Colonic mucosa (tissue), 4 donors: ENCODE measurements around the gene NLRC3. TPM values are rescaled to one million over a fixed set of nuclear protein-coding genes. Genes with fewer than 3 reads are reported as not detected.

Source experiments
- DNase-seq: peaks from one replicate; pipeline ENCODE4 v3.0.0-alpha.2; 2020
- H3K27ac ChIP-seq: fragments of 200-600 bp; one replicate; pipeline ENCODE4 v1.8.0; 2021
- H3K27me3 ChIP-seq: fragments of 200-600 bp; one replicate; pipeline ENCODE4 v1.8.0; 2021
- H3K36me3 ChIP-seq: fragments of 200-600 bp; one replicate; pipeline ENCODE4 v1.8.0; 2021
- H3K4me1 ChIP-seq: fragments of 200-600 bp; one replicate; pipeline ENCODE4 v1.8.0; 2021; ENCODE audit warnings: mild to moderate bottlenecking
- H3K4me3 ChIP-seq: fragments of 200-600 bp; one replicate; pipeline ENCODE4 v1.8.0; 2021
- H3K9ac ChIP-seq, 2 donors: one replicate each; pipeline ENCODE4 v1.7.0; 2013; ENCODE audit warnings: control low read depth in 2 of 2, low read depth in 2 of 2, low read length in 2 of 2
- H3K9me3 ChIP-seq: fragments of 200-600 bp; one replicate; pipeline ENCODE4 v1.8.0; 2021
- intact Hi-C: fragments of 100-400 bp; cut with DNase I; formaldehyde crosslinking; loops from one replicate; pipeline ENCODE4 v1.14.1; 2022
- total RNA-seq, 2 donors: library from RNA; stranded (reverse); fragmentation: NEBNext Ultra II Directional in 1 of 2; extraction: Animal tissue kit (Norgen Biotek cat#: 25700) in 1 of 2; gene quantifications; one replicate each; pipeline ENCODE4 v1.2.1, GENCODE V29; 2021
- TF ChIP-seq, protein P1 (sequence below): fragments of 200-600 bp; IDR thresholded peaks from one replicate; pipeline ENCODE4 v1.8.0; 2022; ENCODE audit warnings: antibody characterized with exemption, mild to moderate bottlenecking
- donor health status: healthy.
- donor health status: DM: no; HTN: no; CAD: no.
- donor health status: DM: no; HTN: no; CAD: no.

Gene NLRC3
- total RNA-seq, 2 donors from 2014 or later = 0.93 to 2.0 TPM

GRCh38 chr16:3578610-3579551, 1.7 kb upstream of the NLRC3 start:
- TF ChIP-seq, protein P1, sequence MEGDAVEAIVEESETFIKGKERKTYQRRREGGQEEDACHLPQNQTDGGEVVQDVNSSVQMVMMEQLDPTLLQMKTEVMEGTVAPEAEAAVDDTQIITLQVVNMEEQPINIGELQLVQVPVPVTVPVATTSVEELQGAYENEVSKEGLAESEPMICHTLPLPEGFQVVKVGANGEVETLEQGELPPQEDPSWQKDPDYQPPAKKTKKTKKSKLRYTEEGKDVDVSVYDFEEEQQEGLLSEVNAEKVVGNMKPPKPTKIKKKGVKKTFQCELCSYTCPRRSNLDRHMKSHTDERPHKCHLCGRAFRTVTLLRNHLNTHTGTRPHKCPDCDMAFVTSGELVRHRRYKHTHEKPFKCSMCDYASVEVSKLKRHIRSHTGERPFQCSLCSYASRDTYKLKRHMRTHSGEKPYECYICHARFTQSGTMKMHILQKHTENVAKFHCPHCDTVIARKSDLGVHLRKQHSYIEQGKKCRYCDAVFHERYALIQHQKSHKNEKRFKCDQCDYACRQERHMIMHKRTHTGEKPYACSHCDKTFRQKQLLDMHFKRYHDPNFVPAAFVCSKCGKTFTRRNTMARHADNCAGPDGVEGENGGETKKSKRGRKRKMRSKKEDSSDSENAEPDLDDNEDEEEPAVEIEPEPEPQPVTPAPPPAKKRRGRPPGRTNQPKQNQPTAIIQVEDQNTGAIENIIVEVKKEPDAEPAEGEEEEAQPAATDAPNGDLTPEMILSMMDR = no peak
- H3K9ac ChIP-seq = no peak overlapping the region
- no peak for DNase-seq
- intact Hi-C loops = no loop called here
- no peaks in the 10 kb centered on the region for H3K27me3 ChIP-seq
- H3K4me1 ChIP-seq = no peaks in the 10 kb centered on the region
- H3K4me3 ChIP-seq = no peak overlapping the region
- no peaks in the 10 kb centered on the region for H3K9me3 ChIP-seq
- H3K27ac ChIP-seq = no peak overlapping the region
- no peaks in the 10 kb centered on the region for H3K36me3 ChIP-seq

GRCh38 chr16:3578121-3578520, 918 bp upstream of the NLRC3 start:
- TF ChIP-seq, protein P1 = no peak
- Histone ChIP-seq H3K4me1 (no peaks in the 10 kb centered on the region), H3K36me3 (no peaks in the 10 kb centered on the region), H3K27me3 (no peaks in the 10 kb centered on the region), H3K9me3 (no peaks in the 10 kb centered on the region), H3K27ac (no peak overlapping the region), H3K4me3 (no peak overlapping the region), H3K9ac (no peak overlapping the region)
- no peak for DNase-seq
- intact Hi-C loops = no loop called here

- intact Hi-C loops = no loop called here
- Histone ChIP-seq H3K4me3 (peak overlapping the region; percentile 23), H3K27me3 (no peaks in the 10 kb centered on the region), H3K9me3 (no peaks in the 10 kb centered on the region), H3K36me3 (no peaks in the 10 kb centered on the region), H3K9ac (no peak overlapping the region), H3K27ac (no peak overlapping the region), H3K4me1 (no peaks in the 10 kb centered on the region)
- TF ChIP-seq, protein P1 = no peak
- DNase-seq = no peak
Measured at GRCh38 chr16:3576211-3576610, 992 bp downstream of the NLRC3 start.

DNA sequence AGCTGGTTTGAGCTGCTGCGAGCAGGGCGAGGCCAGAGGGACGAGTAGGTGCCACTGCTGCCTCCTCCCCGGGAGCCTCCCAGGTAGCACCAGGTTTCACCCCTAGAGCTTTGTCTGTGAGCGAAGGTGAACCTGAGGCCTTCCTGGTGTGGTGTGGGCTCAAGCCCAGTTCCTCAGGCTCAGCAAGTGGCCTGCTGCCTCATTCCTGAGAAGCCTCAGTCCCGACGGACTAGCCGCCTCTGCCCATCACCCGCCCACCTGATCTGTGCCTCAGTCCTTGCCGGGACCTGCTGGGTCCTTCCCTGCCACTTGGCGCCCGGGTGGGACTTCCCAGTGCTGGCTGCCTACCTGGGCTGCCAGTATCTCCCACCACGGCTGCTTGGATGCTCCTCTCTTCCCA, 1.7 kb downstream of the NLRC3 start:
- Histone ChIP-seq H3K36me3 (no peaks in the 10 kb centered on the region), H3K4me3 (peak overlapping the region; percentile 23), H3K27ac (no peak overlapping the region), H3K27me3 (no peaks in the 10 kb centered on the region), H3K9ac (peak overlapping the region in 1 of 2 donors; percentile 3), H3K4me1 (no peaks in the 10 kb centered on the region), H3K9me3 (no peaks in the 10 kb centered on the region)
- intact Hi-C loops = no loop called here
- TF ChIP-seq, protein P1 = no peak
- DNase-seq = no peak

GRCh38 chr16:3574195-3574594, 3.0 kb downstream of the NLRC3 start:
- no peak overlapping the region for H3K9ac ChIP-seq
- intact Hi-C loops = no loop called here
- no peaks in the 10 kb centered on the region for H3K27me3 ChIP-seq
- TF ChIP-seq, protein P1 = no peak
- no peaks in the 10 kb centered on the region for H3K9me3 ChIP-seq
- H3K36me3 ChIP-seq = no peaks in the 10 kb centered on the region
- no peak overlapping the region for H3K4me3 ChIP-seq
- DNase-seq = no peak
- H3K27ac ChIP-seq = no peak overlapping the region
- H3K4me1 ChIP-seq = no peaks in the 10 kb centered on the region
